AG09309 (cell line): Measurements from ENCODE around the gene B4GALNT2.
"Not testable (repeated sequence)": the region's sequence is repeated elsewhere in the genome, so short reads cannot be mapped to it uniquely, and the experiment has no call there.

Source experiments
- DNase-seq: peaks from one replicate; pipeline ENCODE4 v3.0.0-alpha.2; 2010; ENCODE audit warnings: low read depth
- H3K4me3 ChIP-seq: 2 replicates; pipeline ENCODE4 v1.5.1; 2011; ENCODE audit warnings: mild to moderate bottlenecking, low read depth, low read length, moderate library complexity; ENCODE audit not compliant: control insufficient read depth
- TF ChIP-seq, protein P1 (sequence below): IDR thresholded peaks from 2 replicates; pipeline ENCODE4 v1.5.1; 2011; ENCODE audit warnings: mild to moderate bottlenecking, low read depth, low read length, inconsistent platforms; ENCODE audit not compliant: insufficient read depth, control insufficient read depth; ENCODE audit errors: missing control alignments

B4GALNT2 gene

DNA sequence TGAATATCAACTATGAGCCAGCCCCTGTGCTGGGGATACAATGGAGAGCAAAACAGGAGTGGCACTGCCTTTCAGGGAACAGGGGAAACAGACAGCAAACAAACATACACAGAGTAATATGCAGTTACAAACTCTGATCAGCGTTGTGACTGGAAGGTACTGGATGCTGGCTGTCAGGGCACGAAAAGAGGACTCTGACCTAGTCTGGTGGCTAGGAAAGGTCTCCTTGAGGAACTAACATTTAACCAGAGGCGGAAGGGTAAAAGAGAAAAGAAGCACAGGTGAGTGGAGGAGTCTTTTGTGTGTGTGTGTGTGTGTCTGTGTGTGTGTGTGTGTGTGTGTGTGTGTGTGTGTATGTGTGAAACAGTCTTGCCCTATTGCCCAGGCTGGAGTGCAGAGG is 12.4 kb upstream of the B4GALNT2 start:
- TF ChIP-seq, protein P1, sequence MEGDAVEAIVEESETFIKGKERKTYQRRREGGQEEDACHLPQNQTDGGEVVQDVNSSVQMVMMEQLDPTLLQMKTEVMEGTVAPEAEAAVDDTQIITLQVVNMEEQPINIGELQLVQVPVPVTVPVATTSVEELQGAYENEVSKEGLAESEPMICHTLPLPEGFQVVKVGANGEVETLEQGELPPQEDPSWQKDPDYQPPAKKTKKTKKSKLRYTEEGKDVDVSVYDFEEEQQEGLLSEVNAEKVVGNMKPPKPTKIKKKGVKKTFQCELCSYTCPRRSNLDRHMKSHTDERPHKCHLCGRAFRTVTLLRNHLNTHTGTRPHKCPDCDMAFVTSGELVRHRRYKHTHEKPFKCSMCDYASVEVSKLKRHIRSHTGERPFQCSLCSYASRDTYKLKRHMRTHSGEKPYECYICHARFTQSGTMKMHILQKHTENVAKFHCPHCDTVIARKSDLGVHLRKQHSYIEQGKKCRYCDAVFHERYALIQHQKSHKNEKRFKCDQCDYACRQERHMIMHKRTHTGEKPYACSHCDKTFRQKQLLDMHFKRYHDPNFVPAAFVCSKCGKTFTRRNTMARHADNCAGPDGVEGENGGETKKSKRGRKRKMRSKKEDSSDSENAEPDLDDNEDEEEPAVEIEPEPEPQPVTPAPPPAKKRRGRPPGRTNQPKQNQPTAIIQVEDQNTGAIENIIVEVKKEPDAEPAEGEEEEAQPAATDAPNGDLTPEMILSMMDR, result no peak
- H3K4me3 ChIP-seq, result no peak overlapping the region
- no peak for DNase-seq

DNA sequence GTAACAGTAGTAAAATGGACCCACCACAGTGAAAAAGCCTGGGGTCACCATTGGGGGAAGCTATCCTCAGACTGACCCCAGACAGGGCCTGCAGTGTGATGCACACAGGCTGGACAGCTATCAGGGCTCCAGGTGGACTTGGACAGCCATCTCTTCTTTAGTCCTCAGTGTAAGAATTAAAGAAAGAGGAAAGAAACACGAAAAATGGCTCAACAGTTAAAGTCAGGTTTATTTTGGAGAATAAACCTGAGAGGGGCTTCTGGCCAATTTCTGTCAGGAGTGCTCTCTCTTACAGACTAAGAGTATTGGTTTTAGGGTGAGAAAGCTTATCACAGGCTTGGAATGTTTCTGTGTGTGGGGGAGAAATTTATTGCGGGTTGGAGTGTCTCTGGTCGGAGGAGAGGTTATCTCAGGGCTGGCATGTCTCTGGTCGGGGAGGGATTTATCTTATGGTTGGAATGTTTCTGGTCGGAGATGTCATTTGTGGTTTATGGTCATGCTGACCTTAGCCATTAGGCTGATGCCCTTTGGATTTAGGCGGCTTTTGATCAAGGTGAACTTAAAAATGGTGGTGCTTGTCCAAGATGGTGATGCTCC is 10.8 kb upstream of the B4GALNT2 start:
- TF ChIP-seq, protein P1, result no peak
- no peak overlapping the region for H3K4me3 ChIP-seq
- no peak for DNase-seq

DNA sequence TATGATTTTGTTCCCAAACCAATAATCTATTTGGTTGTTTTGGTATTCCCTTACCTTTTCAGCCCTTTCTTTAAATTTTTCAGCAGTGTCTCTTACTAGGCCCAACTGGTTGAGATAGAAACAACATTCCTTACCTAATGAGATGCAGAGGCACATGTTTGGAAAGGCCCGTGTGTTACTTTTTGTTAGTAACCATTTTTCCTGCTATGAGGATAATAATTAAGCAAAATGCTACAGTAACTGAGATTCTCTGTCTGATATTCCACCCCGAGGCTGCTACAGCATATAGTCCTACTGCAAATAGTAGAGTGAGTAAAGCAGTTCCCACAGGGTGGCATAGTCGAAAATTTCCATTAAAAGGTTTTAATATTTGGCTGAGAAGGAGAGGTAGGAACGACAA is 10.0 kb upstream of the B4GALNT2 start:
- DNase-seq, result no peak
- H3K4me3 ChIP-seq, result no peak overlapping the region
- TF ChIP-seq, protein P1, result no peak

DNA sequence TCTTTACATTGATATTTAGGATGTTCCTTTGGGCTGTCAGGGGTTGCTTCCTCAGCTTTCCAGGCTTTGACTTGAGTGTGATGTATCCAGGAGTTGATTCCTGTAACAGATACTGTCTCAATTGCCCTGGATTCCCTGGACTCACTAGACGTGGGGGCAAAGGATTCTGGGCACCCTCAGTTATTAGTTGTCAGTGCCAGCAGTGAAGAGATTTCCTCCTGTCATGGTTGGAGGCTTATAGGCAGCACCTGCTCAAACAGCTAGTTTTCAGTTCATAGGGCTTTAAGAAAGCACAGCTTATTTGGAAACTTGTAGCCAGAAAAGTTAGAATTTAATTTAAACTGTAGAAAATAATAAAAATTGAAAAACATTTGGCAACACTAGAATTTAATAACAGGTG is 9.5 kb upstream of the B4GALNT2 start:
- no peak for DNase-seq
- TF ChIP-seq, protein P1, result no peak
- no peak overlapping the region for H3K4me3 ChIP-seq

DNA sequence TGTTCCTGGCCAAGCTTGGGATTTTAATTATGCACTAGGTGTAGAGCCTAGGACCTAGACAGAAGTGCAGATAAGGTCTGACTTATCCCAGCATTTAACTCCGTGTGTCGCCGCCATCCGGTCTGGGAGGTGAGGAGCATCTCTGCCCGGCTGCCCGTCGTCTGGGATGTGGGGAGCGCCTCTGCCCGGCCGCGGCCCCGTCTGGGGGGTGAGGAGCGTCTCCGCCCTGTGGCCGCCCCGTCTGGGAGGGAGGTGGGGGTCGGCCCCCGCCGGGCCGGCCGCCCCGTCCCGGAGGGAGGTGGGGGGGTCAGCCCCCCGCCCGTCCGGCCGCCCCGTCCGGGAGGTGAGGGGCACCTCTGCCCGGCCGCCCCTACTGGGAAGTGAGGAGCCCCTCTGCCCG is 7.1 kb upstream of the B4GALNT2 start:
- DNase-seq, result no peak
- no peak overlapping the region for H3K4me3 ChIP-seq
- TF ChIP-seq, protein P1, result no peak

DNA sequence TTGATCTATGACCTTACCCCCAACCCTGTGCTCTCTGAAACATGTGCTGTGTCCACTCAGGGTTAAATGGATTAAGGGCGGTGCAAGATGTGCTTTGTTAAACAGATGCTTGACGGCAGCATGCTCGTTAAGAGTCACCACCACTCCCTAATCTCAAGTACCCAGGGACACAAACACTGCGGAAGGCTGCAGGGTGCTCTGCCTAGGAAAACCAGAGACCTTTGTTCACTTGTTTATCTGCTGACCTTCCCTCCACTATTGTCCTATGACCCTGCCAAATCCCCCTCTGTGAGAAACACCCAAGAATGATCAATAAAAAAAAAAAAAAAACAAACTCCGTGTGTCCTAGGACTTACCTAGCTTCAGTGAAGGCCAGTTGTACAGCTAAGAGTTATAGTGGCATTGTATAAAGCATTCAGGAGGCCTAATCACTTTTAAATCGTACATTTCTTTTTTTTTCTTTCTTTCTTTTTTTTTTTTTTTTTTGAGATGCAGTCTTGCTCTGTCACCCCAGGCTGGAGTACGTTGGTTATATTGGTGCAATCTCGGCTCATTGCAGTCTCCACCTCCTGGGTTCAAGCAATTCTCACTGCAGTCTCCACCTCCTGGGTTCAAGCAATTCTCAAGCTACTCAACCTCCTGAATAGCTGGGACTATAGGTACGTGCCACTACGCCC is 6.2 kb upstream of the B4GALNT2 start:
- not testable (repeated sequence) for DNase-seq, H3K4me3 ChIP-seq

DNA sequence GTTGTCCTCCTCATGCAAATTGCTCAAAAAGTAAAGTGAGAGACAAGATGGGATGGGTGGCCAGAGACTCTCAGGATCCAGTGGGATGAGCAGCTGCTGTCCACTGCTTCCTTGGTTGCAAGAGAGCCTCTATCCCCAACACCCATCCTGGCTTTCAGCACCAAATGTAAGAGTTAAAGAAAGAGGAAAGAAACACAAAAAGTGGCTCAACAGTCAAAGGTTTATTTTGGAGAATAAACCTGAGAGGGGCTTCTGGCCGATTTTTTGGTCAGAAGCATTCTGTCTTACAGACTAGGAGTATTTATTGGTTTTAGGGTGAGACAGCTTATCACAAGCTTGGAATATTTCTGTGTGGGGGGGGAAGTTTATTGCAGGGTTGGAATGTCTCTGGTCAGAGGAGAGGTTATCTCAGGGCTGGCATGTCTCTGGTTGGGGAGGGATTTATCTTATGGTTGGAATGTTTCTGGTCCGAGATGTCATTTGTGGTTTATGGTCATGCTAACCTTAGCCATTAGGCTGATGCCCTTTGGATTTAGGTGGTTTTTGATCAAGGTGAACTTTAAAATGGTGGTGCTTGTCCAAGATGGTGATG is 3.1 kb upstream of the B4GALNT2 start:
- not testable (repeated sequence) for DNase-seq, H3K4me3 ChIP-seq
